Astrocyte (in vitro differentiated cells and primary cell): ENCODE data around the gene UBAC2. TPM values are rescaled to one million over a fixed set of nuclear protein-coding genes. Genes with fewer than 3 reads are reported as not detected.

Source experiments
- DNase-seq: peaks from one replicate; pipeline ENCODE4 v3.0.0-alpha.2; 2010; ENCODE audit warnings: low read depth
- FAIRE-seq: peaks from 2 replicates; lab custom pipeline; 2011; peaks lifted over from hg19 to GRCh38; lab: Jason Lieb, UNC
- H2AFZ ChIP-seq: 2 replicates; pipeline ENCODE4 v1.6.0; 2012; ENCODE audit warnings: low read depth, low read length, inconsistent platforms
- H3K27ac ChIP-seq: 2 replicates; pipeline ENCODE4 v1.5.1; 2011; ENCODE audit warnings: low read depth, low read length, inconsistent platforms
- H3K27me3 ChIP-seq: 2 replicates; pipeline ENCODE4 v1.6.0; 2011; ENCODE audit warnings: low read length, inconsistent platforms; ENCODE audit not compliant: insufficient read depth
- H3K36me3 ChIP-seq: 2 replicates; pipeline ENCODE4 v1.5.1; 2011; ENCODE audit warnings: low read length, inconsistent platforms; ENCODE audit not compliant: insufficient read depth
- H3K4me1 ChIP-seq: 2 replicates; pipeline ENCODE4 v1.5.1; 2011; ENCODE audit warnings: low read length, inconsistent platforms; ENCODE audit not compliant: insufficient read depth
- H3K4me2 ChIP-seq: 2 replicates; pipeline ENCODE4 v1.6.0; 2012; ENCODE audit warnings: low read length, inconsistent platforms
- H3K4me3 ChIP-seq: 2 replicates; pipeline ENCODE4 v1.5.1; 2011; ENCODE audit warnings: low read depth, mild to moderate bottlenecking, low read length, inconsistent platforms; ENCODE audit not compliant: insufficient read depth
- H3K79me2 ChIP-seq: 2 replicates; pipeline ENCODE4 v1.6.0; 2012; ENCODE audit warnings: mild to moderate bottlenecking, low read length, inconsistent platforms; ENCODE audit not compliant: insufficient read depth
- H3K9ac ChIP-seq: 2 replicates; pipeline ENCODE4 v1.6.0; 2012; ENCODE audit warnings: mild to moderate bottlenecking, low read length, inconsistent platforms
- H3K9me3 ChIP-seq: 2 replicates; pipeline ENCODE4 v1.5.1; 2012; ENCODE audit warnings: low read depth, mild to moderate bottlenecking, low read length, inconsistent platforms; ENCODE audit not compliant: insufficient read depth
- H4K20me1 ChIP-seq: 2 replicates; pipeline ENCODE4 v1.6.0; 2012; ENCODE audit warnings: low read length, inconsistent platforms; ENCODE audit not compliant: insufficient read depth
- H3K27ac Mint-ChIP-seq: one replicate; pipeline ENCODE4 v1.8.0; 2021; ENCODE audit warnings: mild to moderate bottlenecking, mixed read lengths; ENCODE audit not compliant: unreplicated experiment
- H3K27me3 Mint-ChIP-seq: one replicate; pipeline ENCODE4 v1.8.0; 2021; ENCODE audit warnings: low read depth, mixed read lengths; ENCODE audit not compliant: unreplicated experiment
- H3K36me3 Mint-ChIP-seq: one replicate; pipeline ENCODE4 v1.8.0; 2021; ENCODE audit warnings: low read depth, mixed read lengths; ENCODE audit not compliant: unreplicated experiment
- H3K4me1 Mint-ChIP-seq: one replicate; pipeline ENCODE4 v1.8.0; 2021; ENCODE audit warnings: low read depth, mixed read lengths; ENCODE audit not compliant: unreplicated experiment
- H3K4me3 Mint-ChIP-seq: one replicate; pipeline ENCODE4 v1.8.0; 2021; ENCODE audit warnings: mild to moderate bottlenecking, moderate library complexity, mixed read lengths; ENCODE audit not compliant: unreplicated experiment
- H3K9me3 Mint-ChIP-seq: one replicate; pipeline ENCODE4 v1.8.0; 2021; ENCODE audit warnings: mild to moderate bottlenecking, mixed read lengths; ENCODE audit not compliant: unreplicated experiment
- CTCF ChIP-seq: IDR thresholded peaks from 2 replicates; pipeline ENCODE4 v1.5.1; 2011; ENCODE audit warnings: low read depth, mild to moderate bottlenecking, inconsistent platforms, low read length, moderate library complexity; ENCODE audit not compliant: insufficient read depth
- EZH2 ChIP-seq: IDR thresholded peaks from 2 replicates; pipeline ENCODE4 v1.6.1; 2012; ENCODE audit warnings: mild to moderate bottlenecking, low read length, inconsistent platforms; ENCODE audit not compliant: insufficient read depth
- total RNA-seq: library from RNA; stranded (reverse); gene quantifications from 2 replicates; pipeline ENCODE4 v1.2.1, GENCODE V29; 2021

UBAC2 gene
- total RNA-seq, 1 donor from 2014 or later = 61.0 TPM

- Histone ChIP-seq H4K20me1 (peaks cover 9% of the 10 kb centered on the region), H3K9ac (no peak overlapping the region), H3K4me3 (no peak overlapping the region), H3K4me1 (peaks cover 23% of the 10 kb centered on the region), H3K4me2 (no peak overlapping the region), H3K27me3 (no peaks in the 10 kb centered on the region), H2AFZ (no peak overlapping the region), H3K27ac (no peak overlapping the region), H3K9me3 (no peaks in the 10 kb centered on the region), H3K36me3 (no peaks in the 10 kb centered on the region), H3K79me2 (no peaks in the 10 kb centered on the region)
- no peak for TF ChIP-seq EZH2
- TF ChIP-seq CTCF = no peak
- FAIRE-seq (no peak), DNase-seq (no peak)
- Mint-ChIP-seq H3K27me3 (no peaks in the 10 kb centered on the region), H3K27ac (no peak overlapping the region), H3K4me3 (no peak overlapping the region), H3K4me1 (peaks cover 19% of the 10 kb centered on the region), H3K9me3 (no peaks in the 10 kb centered on the region), H3K36me3 (peaks cover 9% of the 10 kb centered on the region)
These were observed 126.5 kb downstream of the UBAC2 start for GRCh38 chr13:99327126-99327525.

GRCh38 chr13:99327761-99328160 is 127.1 kb downstream of the UBAC2 start:
- no peak overlapping the region for H2AFZ ChIP-seq
- DNase-seq (no peak), FAIRE-seq (no peak)
- Mint-ChIP-seq H3K27ac (no peak overlapping the region), H3K4me3 (no peak overlapping the region), H3K27me3 (no peaks in the 10 kb centered on the region), H3K9me3 (no peaks in the 10 kb centered on the region), H3K36me3 (peaks cover 12% of the 10 kb centered on the region), H3K4me1 (peaks cover 12% of the 10 kb centered on the region)
- H3K27ac ChIP-seq = no peak overlapping the region
- TF ChIP-seq EZH2 = no peak
- H4K20me1 ChIP-seq = peaks cover 8% of the 10 kb centered on the region
- no peak overlapping the region for H3K4me2 ChIP-seq
- H3K27me3 ChIP-seq = no peaks in the 10 kb centered on the region
- peaks cover 18% of the 10 kb centered on the region for H3K4me1 ChIP-seq
- H3K4me3 ChIP-seq = no peak overlapping the region
- no peaks in the 10 kb centered on the region for H3K9me3 ChIP-seq
- H3K9ac ChIP-seq = no peak overlapping the region
- no peaks in the 10 kb centered on the region for H3K36me3 ChIP-seq
- H3K79me2 ChIP-seq = no peaks in the 10 kb centered on the region

GRCh38 chr13:99329477-99329876 is 128.8 kb downstream of the UBAC2 start:
- Mint-ChIP-seq H3K27me3 (no peaks in the 10 kb centered on the region), H3K27ac (no peak overlapping the region), H3K36me3 (peaks cover 11% of the 10 kb centered on the region), H3K4me1 (no peaks in the 10 kb centered on the region), H3K9me3 (no peaks in the 10 kb centered on the region), H3K4me3 (no peak overlapping the region)
- Histone ChIP-seq H3K9me3 (no peaks in the 10 kb centered on the region), H4K20me1 (peaks cover 8% of the 10 kb centered on the region), H3K9ac (no peak overlapping the region), H3K4me3 (no peak overlapping the region), H2AFZ (no peak overlapping the region), H3K27me3 (no peaks in the 10 kb centered on the region), H3K4me2 (no peak overlapping the region), H3K4me1 (peaks cover 6% of the 10 kb centered on the region), H3K27ac (no peak overlapping the region), H3K36me3 (no peaks in the 10 kb centered on the region), H3K79me2 (no peaks in the 10 kb centered on the region)
- TF ChIP-seq EZH2 = no peak
- no peak for TF ChIP-seq CTCF
- DNase-seq = no peak
- no peak for FAIRE-seq
